ENCODE results near the gene AVPI1. TPM values are rescaled to one million over a fixed set of nuclear protein-coding genes. Genes with fewer than 3 reads are reported as not detected.

AVPI1 gene
- total and polyA plus RNA-seq, 8 donors, result 2.3 to 38.2 (median 19.6) TPM

DNA sequence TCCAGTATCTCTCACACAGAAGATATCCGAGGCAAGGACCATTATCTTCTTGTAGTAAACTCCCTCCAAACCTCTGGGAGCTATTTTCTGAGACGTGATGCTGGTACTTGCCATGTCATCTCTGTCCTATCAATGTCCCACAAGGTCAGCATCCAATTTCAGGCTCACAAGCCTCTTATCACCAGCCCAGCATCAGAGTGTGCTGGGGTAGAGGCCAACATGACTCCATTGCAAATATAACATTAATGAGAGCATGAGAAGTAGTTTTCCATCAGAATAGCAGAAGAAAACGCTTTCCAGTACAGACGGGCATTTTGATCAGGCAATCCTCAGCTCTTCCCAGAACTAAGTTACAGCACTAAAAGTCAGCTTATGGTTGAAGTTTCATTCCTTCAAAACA, 59.3 kb downstream of the AVPI1 start:
- no peak for DNase-seq
- H3K27me3 ChIP-seq, result no peaks in the 10 kb centered on the region
- intact Hi-C loops (cut with DNase I; ENCODE audit: low total_unique reads), result no loop called here
- H3K9me3 ChIP-seq, result no peaks in the 10 kb centered on the region
- WGBS, 5 donors, result 47 to 63% (median 61%) methylated on average over 4 of the region's 4 CpGs
- peak overlapping the region in 2 of 5 donors; percentile 32 to 36 for H3K27ac ChIP-seq
- TF ChIP-seq CTCF (IDR thresholded peaks at IDR 0.05) (no peak), POLR2A (IDR thresholded peaks at IDR 0.05) (no peak), EP300 (IDR thresholded peaks at IDR 0.05) (no peak), POLR2AphosphoS5 (IDR thresholded peaks at IDR 0.05) (no peak)
- peaks cover 6 to 8% (median 6%) of the 10 kb centered on the region in 4 donors for H3K4me1 ChIP-seq
- no peak overlapping the region for H3K4me3 ChIP-seq
- no peaks in the 10 kb centered on the region for H3K36me3 ChIP-seq

Other genes with a start within 250 kb of the AVPI1 start
- gene EXOSC1, start 241.2 kb downstream of the AVPI1 start, total RNA-seq, result 10 to 100 TPM; 11.6 to 30.6 (median 14.5) TPM
- 10 to 100 TPM; 50.9 to 71.0 (median 52.7) TPM for gene EXOSC1, start 241.2 kb downstream of the AVPI1 start, polyA plus RNA-seq
- 10 to 100 TPM in 4 of 5 donors, 1 to 10 TPM in 1; 5.4 to 98.6 (median 35.9) TPM for gene ZDHHC16, start 241.1 kb downstream of the AVPI1 start, total RNA-seq
- 10 to 100 TPM; 29.7 to 36.4 (median 30.7) TPM for gene ZDHHC16, start 241.1 kb downstream of the AVPI1 start, polyA plus RNA-seq
- 100 to 1,000 TPM in 1 of 5 donors, 10 to 100 TPM in 4; 55.1 to 146 (median 59.7) TPM for gene MMS19, start 188.8 kb downstream of the AVPI1 start, total RNA-seq
- 10 to 100 TPM; 30.9 to 59.6 (median 30.9) TPM for gene MMS19, start 188.8 kb downstream of the AVPI1 start, polyA plus RNA-seq
- 10 to 100 TPM in 1 of 5 donors, 1 to 10 TPM in 4; 1.3 to 22.9 (median 3.1) TPM for gene UBTD1, start 188.3 kb downstream of the AVPI1 start, total RNA-seq
- gene UBTD1, start 188.3 kb downstream of the AVPI1 start, polyA plus RNA-seq, result 10 to 100 TPM in 2 of 3 donors, 1 to 10 TPM in 1; 9.3 to 14.8 (median 10.5) TPM
- not detected for gene ANKRD2, start 114.5 kb downstream of the AVPI1 start, total RNA-seq
- 1 to 10 TPM in 1 of 3 donors, under 1 TPM in 2; 0.25 to 9.9 (median 0.68) TPM for gene ANKRD2, start 114.5 kb downstream of the AVPI1 start, polyA plus RNA-seq
- gene HOGA1, start 102.9 kb downstream of the AVPI1 start, total RNA-seq, result not detected
- gene HOGA1, start 102.9 kb downstream of the AVPI1 start, polyA plus RNA-seq, result under 1 TPM in 1 of 3 donors, not detected in 2; 0.38 TPM
- not detected for gene C10orf62, start 97.5 kb downstream of the AVPI1 start, total RNA-seq
- gene C10orf62, start 97.5 kb downstream of the AVPI1 start, polyA plus RNA-seq, result not detected
- 10 to 100 TPM in 1 of 5 donors, 1 to 10 TPM in 1, not detected in 3; 5.5 to 19.8 TPM for gene MORN4, start 53.7 kb downstream of the AVPI1 start, total RNA-seq
- 10 to 100 TPM in 1 of 3 donors, 1 to 10 TPM in 2; 4.3 to 12.4 (median 6.8) TPM for gene MORN4, start 53.7 kb downstream of the AVPI1 start, polyA plus RNA-seq
- gene PI4K2A, start 46.6 kb downstream of the AVPI1 start, total RNA-seq, result 10 to 100 TPM in 4 of 5 donors, 1 to 10 TPM in 1; 9.1 to 13.6 (median 10.5) TPM
- 1 to 10 TPM; 4.2 to 8.8 (median 7.8) TPM for gene PI4K2A, start 46.6 kb downstream of the AVPI1 start, polyA plus RNA-seq
- 10 to 100 TPM in 3 of 5 donors, 1 to 10 TPM in 2; 8.8 to 21.0 (median 12.7) TPM for gene MARVELD1, start 26.5 kb upstream of the AVPI1 start, total RNA-seq
- 10 to 100 TPM in 1 of 3 donors, 1 to 10 TPM in 2; 5.7 to 13.6 (median 8.4) TPM for gene MARVELD1, start 26.5 kb upstream of the AVPI1 start, polyA plus RNA-seq
- gene ZFYVE27, start 49.9 kb upstream of the AVPI1 start, total RNA-seq, result 10 to 100 TPM in 4 of 5 donors, 1 to 10 TPM in 1; 6.7 to 77.1 (median 25.2) TPM
- gene ZFYVE27, start 49.9 kb upstream of the AVPI1 start, polyA plus RNA-seq, result 10 to 100 TPM in 1 of 3 donors, 1 to 10 TPM in 2; 4.3 to 16.3 (median 7.6) TPM
- gene SFRP5, start 84.8 kb upstream of the AVPI1 start, total RNA-seq, result 1 to 10 TPM in 3 of 5 donors, under 1 TPM in 1, not detected in 1; 0.45 to 4.6 (median 2.1) TPM
- 1 to 10 TPM in 2 of 3 donors, under 1 TPM in 1; 0.75 to 8.4 (median 2.1) TPM for gene SFRP5, start 84.8 kb upstream of the AVPI1 start, polyA plus RNA-seq
- gene GOLGA7B, start 162.6 kb upstream of the AVPI1 start, total RNA-seq, result 1 to 10 TPM in 2 of 5 donors, under 1 TPM in 3; 0.45 to 1.8 (median 0.72) TPM
- gene GOLGA7B, start 162.6 kb upstream of the AVPI1 start, polyA plus RNA-seq, result 1 to 10 TPM in 1 of 3 donors, under 1 TPM in 2; 0.31 to 2.8 (median 0.93) TPM